Measurements from ENCODE around the gene OR4D5.

Gene OR4D5

DNA sequence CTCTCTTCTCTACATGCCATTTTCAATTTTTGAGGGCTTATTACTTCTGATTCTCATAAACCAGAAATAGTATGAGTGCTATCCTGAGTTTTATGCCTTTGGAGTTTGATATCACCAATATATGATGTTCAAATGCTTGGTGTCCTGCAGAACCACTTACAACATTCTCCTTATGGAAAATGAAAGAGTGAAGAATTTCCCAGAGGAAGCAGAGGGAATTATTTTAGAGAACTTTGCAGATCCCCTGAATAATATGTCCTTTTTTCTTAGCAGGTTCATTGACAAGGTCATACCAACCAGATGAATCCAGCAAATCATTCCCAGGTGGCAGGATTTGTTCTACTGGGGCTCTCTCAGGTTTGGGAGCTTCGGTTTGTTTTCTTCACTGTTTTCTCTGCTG, at the start of gene OR4D5:
TSS of gene OR4D5 (plus strand) at position 301 of the 400 bp plus-strand sequence. CDS start at position 301, 0 bp downstream.
- no peak for DNase-seq

DNA sequence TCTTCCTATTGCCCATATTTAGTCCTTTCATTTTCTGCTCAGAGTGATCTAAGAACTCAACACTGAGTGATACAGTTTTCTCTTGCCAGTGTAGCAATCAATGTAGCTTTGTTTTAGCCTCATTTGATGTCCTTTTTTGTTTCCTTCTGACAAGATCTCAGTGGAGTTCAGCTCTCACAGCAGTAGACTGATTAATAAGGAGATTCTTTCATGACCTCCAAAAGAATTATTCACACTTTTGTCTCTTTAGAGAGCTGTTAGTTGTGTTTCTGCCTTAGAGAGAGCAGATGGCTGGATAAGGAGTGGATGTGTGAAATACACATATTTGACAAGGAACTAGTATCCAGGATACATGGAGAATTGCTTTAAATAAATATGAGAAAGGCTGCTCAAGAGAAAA, 47.4 kb upstream of the OR4D5 start:
- no peak for DNase-seq

DNA sequence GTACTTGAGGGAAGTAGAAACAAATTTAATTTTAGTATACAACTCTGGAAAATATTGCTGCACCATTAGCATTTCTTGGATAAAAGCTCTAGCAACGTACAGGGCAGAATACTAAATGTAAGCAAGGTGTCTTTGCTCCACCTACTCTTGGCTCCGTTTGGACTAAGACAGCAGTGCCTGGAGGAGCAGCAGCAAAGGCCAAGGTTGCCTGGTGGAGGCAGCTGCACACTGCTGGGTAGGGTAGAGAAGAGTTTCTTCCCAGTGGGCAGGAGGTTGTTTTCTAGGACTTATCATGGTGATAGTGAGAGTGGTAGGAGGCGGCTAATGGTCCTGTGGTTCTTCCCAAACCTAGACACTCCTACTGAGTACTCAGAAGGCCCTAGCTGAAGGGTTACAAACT, 39.6 kb upstream of the OR4D5 start:
- DNase-seq = no peak

DNA sequence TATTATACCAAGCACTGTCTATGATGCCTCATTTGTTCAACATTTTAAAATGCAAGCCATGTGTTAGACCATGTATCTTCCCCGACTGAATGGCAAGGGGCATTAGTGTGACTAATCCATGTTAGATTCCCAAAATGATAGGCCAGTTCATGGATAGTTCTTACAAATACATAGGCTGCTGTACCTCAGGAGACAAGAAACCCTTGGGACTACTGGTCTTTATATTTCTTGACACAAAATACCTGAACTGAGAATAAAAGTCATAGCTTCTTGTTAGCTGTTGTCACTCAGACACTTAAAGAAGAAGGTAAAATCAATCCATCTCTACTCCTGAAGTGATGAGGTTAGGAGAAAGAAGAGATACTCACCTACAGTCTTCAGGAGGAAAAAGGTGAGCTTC, 37.5 kb upstream of the OR4D5 start, which contains the start of gene OR8D4:
TSS of gene OR8D4 (plus strand) at position 301 of the 400 bp plus-strand sequence. CDS start 4,265 bp downstream, outside the sequence.
- no peak for DNase-seq

DNA sequence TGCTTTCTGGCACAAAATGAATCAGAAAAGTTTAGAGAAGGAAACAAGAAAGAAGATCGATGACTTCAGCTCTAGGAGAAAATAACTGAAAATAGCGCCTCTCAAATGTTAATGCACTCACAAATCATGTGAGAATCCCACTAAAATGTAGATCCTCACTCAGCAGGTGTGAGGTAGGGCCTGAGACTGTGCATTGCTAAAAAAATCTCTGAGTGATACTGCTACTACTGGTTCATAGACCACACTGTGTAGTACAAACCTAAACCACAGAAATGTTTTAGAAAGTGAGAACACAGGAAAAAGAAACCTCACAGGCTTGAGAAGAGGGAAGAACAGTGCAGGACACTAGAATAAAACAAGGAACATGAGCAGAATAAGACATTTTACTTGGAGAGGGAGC, 35.5 kb upstream of the OR4D5 start:
- no peak for DNase-seq

DNA sequence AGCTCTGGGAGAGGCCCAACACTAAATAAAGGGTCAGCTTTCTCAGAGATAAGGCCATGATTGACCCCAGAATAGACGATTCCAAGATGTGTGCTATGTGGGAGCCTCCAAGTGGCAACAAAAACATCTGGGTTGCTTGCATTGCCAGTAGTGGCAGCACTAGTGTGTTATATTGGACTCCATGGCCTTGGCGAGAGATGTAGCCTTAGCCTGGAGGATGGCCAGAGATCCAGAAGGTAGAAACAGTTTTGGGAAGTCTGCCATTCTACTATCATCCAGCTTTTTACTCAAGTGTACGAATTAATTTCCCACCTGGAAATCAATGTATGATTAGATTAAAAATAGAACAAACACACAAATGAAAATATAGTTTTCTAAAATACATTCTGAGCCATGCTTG, 34.5 kb upstream of the OR4D5 start:
- DNase-seq = no peak

DNA sequence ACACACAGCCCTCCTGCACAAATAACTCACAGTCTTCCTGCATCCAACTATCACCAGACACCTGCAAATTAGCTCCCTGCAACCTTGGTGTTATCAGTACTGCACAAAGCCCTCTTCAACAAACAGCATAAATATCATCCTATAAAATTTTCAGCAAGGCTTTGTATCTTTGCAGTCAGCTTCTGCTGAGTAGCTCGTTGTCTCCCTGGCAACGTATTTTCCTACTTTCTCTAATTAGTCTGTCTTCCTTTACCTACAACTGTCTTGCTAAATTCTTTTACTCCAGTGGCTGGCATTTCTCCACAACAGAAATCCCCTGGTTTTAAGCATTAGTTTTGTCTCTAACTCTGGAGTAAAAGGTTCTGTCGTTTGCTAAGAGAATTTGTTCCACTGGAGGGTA, 33.6 kb upstream of the OR4D5 start:
- DNase-seq = no peak

DNA sequence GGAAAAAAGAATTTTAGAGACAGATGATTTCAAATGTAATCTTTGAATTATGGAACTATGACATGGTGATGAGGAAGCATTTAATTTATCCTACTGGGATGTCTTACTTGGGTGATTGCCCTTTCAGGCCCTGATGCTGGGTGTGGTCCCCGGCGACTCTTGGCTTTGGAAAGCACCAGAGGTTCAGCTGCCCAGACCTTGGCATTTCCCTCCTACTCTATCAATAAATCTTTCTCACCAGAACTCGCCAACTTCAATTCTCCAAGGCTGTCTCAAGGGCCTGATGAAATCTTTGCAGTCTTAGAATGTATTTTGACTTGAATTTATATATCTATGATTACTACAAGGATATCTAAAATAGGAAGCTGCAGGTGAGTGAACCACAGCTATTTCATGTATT, 18.5 kb upstream of the OR4D5 start:
- DNase-seq = no peak

DNA sequence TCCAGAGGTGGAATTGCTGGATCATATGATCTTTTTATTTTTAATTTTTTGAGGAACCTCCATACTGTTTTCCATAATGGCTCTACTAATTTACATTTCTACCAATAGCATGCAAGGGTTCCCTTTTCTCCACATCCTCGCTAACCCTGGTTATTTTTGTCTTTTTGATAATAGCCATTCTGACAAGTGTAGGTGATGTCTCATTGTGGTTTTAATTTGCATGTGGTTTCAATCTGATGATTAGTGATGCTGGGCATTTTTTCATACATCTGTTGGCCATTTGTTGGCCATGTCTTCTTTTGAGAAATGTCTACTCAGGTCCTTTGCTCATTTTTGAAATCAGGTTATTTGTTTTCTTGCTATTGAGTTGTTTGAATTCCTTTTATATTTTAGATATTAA, 15.4 kb upstream of the OR4D5 start:
- no peak for DNase-seq

DNA sequence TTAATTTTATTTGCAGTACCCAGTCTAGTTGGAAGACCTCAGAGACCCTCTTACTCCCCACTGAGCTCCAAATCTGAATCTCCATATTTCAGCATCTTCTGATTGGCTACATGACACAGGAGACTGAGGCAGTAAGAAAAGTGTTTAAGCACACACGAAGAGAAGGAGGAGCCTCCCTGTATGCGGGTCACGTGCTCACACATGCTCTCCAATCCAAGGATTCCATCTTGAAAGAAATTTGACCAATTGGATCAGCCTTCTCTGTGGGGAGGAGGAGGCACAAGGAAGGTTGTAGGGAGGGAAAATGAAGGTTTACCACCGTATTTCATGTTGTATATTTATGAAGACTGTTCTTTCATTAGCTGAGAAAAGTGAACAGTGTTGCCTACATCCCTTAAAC, 3.0 kb downstream of the OR4D5 start:
- no peak for DNase-seq

DNA sequence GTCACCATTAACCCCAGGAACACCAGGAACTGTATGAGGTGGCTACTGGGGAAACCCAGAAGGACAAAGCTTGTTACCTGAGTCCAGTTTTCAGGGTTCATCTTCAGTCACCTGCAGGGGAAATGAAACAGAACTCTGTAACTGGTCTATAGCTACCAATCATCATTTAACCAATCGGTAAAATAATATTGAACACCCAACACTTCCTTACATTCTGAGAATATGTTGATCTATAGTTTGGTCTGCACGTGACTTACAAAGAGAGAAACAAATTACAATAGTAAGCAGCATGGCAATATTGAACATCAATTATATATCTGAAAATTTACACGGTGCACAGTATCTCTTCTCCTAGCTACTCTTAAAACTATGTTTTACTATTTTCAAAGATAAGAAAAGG, 4.3 kb downstream of the OR4D5 start, which contains the start of gene OR6T1:
TSS of gene OR6T1 (minus strand) at position 101 of the 400 bp plus-strand sequence. CDS start at position 101, 0 bp downstream.
- no peak for DNase-seq

DNA sequence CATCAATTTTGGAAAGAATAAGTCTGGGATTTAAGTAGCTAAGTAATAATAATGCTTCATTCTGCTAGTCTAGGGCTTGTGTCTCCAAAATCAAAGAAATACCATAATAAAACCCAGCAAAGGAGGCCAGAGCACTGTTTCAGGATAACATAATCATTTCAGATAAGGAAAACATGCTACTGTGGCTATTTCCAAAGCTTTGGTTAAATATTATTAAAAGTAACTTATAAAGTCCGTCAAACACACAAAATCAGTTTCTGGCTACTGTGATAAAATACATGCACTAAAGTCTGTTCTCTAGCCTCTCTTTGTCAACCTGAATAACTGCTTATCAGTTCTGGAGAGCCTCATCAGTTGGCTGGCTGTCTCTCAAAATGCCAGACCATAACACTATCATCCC, 5.7 kb downstream of the OR4D5 start:
- no peak for DNase-seq

DNA sequence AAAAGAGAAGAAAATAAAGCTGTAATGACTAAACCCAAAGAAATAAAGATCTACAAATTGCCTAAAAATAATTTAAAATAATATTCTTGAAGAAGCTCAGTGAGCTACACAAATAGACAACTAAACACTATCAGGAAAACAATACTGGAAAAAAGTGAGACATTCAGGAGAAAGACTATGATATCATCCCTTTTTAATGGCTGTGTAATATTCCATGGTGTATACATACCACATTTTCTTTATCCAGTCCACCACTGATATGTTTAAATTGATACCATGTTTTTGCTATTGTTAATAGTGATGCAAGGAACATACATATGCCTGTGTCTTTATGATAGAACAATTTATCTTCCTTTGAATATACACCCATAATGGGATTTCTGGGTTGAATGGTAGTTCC, 17.3 kb downstream of the OR4D5 start:
- DNase-seq = no peak

DNA sequence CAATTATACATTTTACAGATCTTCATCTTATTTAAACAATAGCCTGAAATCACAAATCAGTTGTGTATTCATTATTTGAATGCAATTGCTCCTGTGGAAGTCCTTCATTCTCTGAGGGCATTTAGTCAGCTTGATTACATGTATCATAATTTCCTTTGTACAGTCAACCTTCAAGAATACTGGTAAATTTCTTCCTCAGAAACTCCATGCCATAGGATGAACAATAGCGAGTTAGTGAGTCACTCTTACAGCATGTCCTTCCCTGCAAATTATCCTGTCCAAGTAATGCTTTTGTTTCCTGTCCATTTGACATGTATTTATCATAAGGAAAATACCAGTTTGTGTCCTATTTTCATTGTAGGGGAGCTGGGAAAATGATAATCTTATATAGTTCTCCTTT, 34.4 kb downstream of the OR4D5 start:
- no peak for DNase-seq

DNA sequence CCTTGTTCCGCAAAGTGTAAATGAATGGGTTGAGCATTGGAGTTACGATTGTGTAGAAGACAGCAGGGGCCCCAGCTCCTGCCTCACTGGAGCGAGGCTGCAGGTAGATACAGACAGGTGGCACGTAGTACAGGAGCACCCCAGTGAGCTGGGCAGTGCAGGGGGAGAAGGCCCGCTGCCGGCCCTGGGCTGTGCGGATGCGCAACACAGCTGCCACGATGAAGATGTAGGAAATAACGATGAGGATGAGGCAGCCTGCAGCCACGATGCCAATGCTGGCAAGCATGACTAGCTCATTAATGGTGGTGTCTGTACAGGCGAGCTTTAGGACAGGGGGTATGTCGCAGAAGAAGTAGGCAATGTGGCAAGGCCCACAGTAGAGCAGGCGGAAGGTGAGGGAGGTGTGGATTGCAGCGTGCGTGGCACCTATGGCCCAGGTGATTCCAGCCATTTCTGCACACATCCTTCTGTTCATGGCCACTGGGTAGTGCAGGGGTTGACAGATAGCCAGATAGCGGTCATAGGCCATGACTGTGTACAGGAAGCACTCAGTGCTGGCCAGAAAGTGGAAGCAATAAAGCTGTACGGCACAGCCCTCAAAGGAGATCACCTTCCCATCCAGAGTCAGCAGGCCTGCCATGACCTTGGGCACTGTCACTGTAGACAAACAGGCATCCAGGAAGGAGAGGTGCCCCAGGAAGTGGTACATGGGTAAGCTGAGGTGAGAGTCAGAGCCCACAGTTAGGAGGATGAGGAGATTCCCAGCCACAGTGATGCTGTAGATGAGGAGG, 37.5 kb downstream of the OR4D5 start:
- no peak for DNase-seq

DNA sequence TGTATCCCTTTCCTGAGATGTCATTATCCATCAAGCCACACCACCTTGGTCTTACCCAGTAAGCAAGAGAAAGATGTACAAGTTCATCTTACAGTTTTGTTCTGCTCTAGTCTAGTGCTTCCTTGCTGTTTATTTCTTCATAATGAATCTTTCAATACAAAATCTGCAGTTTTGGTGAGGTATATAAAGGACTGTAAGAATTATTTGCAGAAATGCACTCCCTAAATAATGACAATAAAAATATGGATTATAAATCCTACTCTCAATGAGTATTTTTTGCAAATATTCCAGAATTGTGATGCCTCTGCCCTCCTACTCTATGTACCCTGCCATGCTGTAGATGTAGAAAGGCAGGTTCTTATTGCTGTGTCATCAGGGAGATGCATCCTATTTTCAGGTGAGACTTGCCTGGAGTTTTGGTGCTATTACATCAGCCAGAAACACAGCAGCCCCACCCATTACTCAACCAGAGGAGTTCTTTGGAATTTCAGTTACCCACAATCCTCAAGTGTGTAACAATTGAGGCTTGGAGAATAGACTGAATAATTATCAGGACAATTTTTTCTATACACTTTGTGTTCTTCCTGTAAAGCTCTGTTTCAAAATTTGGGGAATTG, 38.4 kb downstream of the OR4D5 start, which contains the start of gene OR10S1:
TSS of gene OR10S1 (minus strand) at position 51 of the 617 bp plus-strand sequence. CDS start 117 bp downstream, outside the sequence.
- no peak for DNase-seq

DNA sequence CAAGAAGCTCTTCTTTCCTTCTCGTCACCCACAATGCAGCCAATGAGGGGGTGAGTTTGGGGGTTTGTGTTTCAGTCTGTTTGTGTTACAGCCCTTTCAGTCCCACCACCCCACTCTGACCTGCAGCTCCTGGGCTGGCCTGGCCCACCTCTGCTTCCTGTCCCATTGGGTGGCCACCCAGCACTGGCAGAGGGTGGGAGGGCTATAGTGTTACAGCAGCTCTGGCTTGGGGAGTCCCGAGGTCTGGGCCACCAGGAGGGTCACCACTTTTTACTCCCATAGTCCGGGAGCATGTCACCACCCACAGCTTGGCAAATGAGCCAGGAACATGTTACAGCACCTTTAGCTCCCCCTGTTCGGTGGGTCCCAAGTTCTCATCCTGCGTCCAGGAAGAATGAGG, 39.9 kb downstream of the OR4D5 start:
- no peak for DNase-seq

Data from islet precursor cell (in vitro differentiated cells).